PFSK-1 (cell line): Measurements from ENCODE around the gene SLC41A1.

Source experiments
- FOXP2 ChIP-seq: optimal IDR thresholded peaks from 2 replicates; pipeline ENCODE3; 2011; ENCODE audit warnings: borderline replicate concordance, control low read depth, inconsistent platforms; ENCODE audit not compliant: insufficient read depth; ENCODE audit errors: extremely low read length, extremely low read depth
- POLR2AphosphoS5 ChIP-seq: IDR thresholded peaks from 2 replicates; pipeline ENCODE4 v1.6.1; 2012; ENCODE audit warnings: low read depth, mild to moderate bottlenecking, control low read depth, low read length, moderate library complexity
- REST ChIP-seq, 2 experiments: IDR thresholded peaks; 2 replicates each; pipeline versions ENCODE4 v1.6.1 to v1.8.0; 2011 to 2012; ENCODE audit warnings: low read depth in 2 of 2, low read length in 2 of 2, control low read depth in 1 of 2, inconsistent platforms in 1 of 2, mild to moderate bottlenecking in 1 of 2, moderate library complexity in 1 of 2; ENCODE audit not compliant: insufficient read depth in 1 of 2
- SIN3A ChIP-seq: IDR thresholded peaks from 2 replicates; pipeline ENCODE4 v1.6.1; 2012; ENCODE audit warnings: mild to moderate bottlenecking, low read length, moderate library complexity, borderline replicate concordance; ENCODE audit not compliant: insufficient read depth
- TAF1 ChIP-seq: IDR thresholded peaks from 2 replicates; pipeline ENCODE4 v1.6.1; 2012; ENCODE audit warnings: low read length, control low read depth, borderline replicate concordance; ENCODE audit not compliant: insufficient read depth

Gene SLC41A1

GRCh38 chr1:205787287-205787916, 25.6 kb downstream of the SLC41A1 start:
- TF ChIP-seq FOXP2, result no peak
- no peak for TF ChIP-seq REST (IDR thresholded peaks at IDR 0.05; ENCODE audit: insufficient read depth in 1 of 2, low read depth in 2 of 2, low read length in 2 of 2)
- TF ChIP-seq POLR2AphosphoS5, result no peak

GRCh38 chr1:205786601-205787000, 26.4 kb downstream of the SLC41A1 start:
- TF ChIP-seq POLR2AphosphoS5 (no peak), TAF1 (no peak), FOXP2 (no peak), REST (IDR thresholded peaks at IDR 0.05; ENCODE audit: insufficient read depth in 1 of 2, low read depth in 2 of 2, low read length in 2 of 2) (no peak), SIN3A (no peak)

- TF ChIP-seq TAF1 (no peak), FOXP2 (no peak), SIN3A (no peak), REST (IDR thresholded peaks at IDR 0.05; ENCODE audit: insufficient read depth in 1 of 2, low read depth in 2 of 2, low read length in 2 of 2) (no peak)
Measured at GRCh38 chr1:205785446-205785845, 27.6 kb downstream of the SLC41A1 start.

GRCh38 chr1:205783904-205784303, 29.1 kb downstream of the SLC41A1 start:
- TF ChIP-seq FOXP2 (no peak), SIN3A (no peak), TAF1 (no peak), POLR2AphosphoS5 (no peak), REST (IDR thresholded peaks at IDR 0.05; ENCODE audit: insufficient read depth in 1 of 2, low read depth in 2 of 2, low read length in 2 of 2) (no peak)

- TF ChIP-seq REST (IDR thresholded peaks at IDR 0.05; ENCODE audit: insufficient read depth in 1 of 2, low read depth in 2 of 2, low read length in 2 of 2), result no peak
- no peak for TF ChIP-seq SIN3A
- TF ChIP-seq TAF1, result no peak
- no peak for TF ChIP-seq POLR2AphosphoS5
- TF ChIP-seq FOXP2, result no peak
Measured at GRCh38 chr1:205783433-205783795, 29.6 kb downstream of the SLC41A1 start.
